Heart right ventricle (tissue), 16 donors: Measurements from ENCODE around the gene PLCB2. TPM values are rescaled to one million over a fixed set of nuclear protein-coding genes. Genes with fewer than 3 reads are reported as not detected.

Experiments used
- ATAC-seq, 8 donors: fragments of 200-7000 bp; cut with Tn5 transposase; one replicate each; pipeline ENCODE4 v1.9.1; 2020; ENCODE audit warnings: mild to moderate bottlenecking in 8 of 8, moderate library complexity in 8 of 8, moderate number of reproducible peaks in 1 of 8
- DNase-seq, 2 donors: peaks; one replicate each; pipeline ENCODE4 v3.0.0-alpha.2; 2020
- H3K27ac ChIP-seq, 10 donors: fragments of 200-600 bp; sonication (generic) in 2 of 10; one replicate each; pipeline versions ENCODE4 v1.5.0 to v1.8.0; 2020 to 2022; ENCODE audit warnings: mild to moderate bottlenecking in 3 of 10
- H3K27me3 ChIP-seq, 7 donors: fragments of 200-600 bp; one replicate each; pipeline ENCODE4 v1.8.0; 2021 to 2022; ENCODE audit warnings: mild to moderate bottlenecking in 2 of 7
- H3K36me3 ChIP-seq, 9 donors: fragments of 200-600 bp; sonication (generic) in 1 of 9; one replicate each; pipeline versions ENCODE4 v1.5.0 to v1.8.0; 2020 to 2022; ENCODE audit warnings: mild to moderate bottlenecking in 2 of 9
- H3K4me1 ChIP-seq, 9 donors: fragments of 200-600 bp; sonication (generic) in 1 of 9; one replicate each; pipeline versions ENCODE4 v1.5.0 to v1.8.0; 2020 to 2022; ENCODE audit warnings: mild to moderate bottlenecking in 4 of 9
- H3K4me3 ChIP-seq, 10 donors: fragments of 200-600 bp; sonication (generic) in 2 of 10; one replicate each; pipeline versions ENCODE4 v1.5.0 to v1.8.0; 2020 to 2022; ENCODE audit warnings: mild to moderate bottlenecking in 7 of 10, moderate library complexity in 2 of 10
- H3K9me3 ChIP-seq, 11 donors: fragments of 200-600 bp in 10 of 11; sonication (generic) in 2 of 11; one replicate each; pipeline versions ENCODE4 v1.5.0 to v1.8.0; 2013 to 2022; ENCODE audit warnings: mild to moderate bottlenecking in 2 of 11, control low read depth in 1 of 11, moderate library complexity in 1 of 11
- WGBS, 2 donors: extraction: QIAGEN DNeasy Blood & Tissue Kit; methylation state at CpG; one replicate each; pipeline ENCODE4 v1.1.7; 2013; ENCODE audit warnings: inconsistent platforms in 1 of 2; 5-methylcytosine and 5-hydroxymethylcytosine counted together
- intact Hi-C, 10 donors: fragments of 100-400 bp; cut with DNase I; formaldehyde crosslinking; loops; one replicate each; pipeline versions ENCODE4 v1.11.1 to v1.14.2; 2022
- polyA plus RNA-seq, 2 donors: library from polyadenylated mRNA; stranded (reverse); fragments of 200-250 nt; gene quantifications; one replicate each; pipeline ENCODE4 v1.2.3, GENCODE V29; 2013
- total RNA-seq, 10 donors: library from RNA; stranded (reverse); fragmentation: NEBNext Ultra II Directional in 3 of 10; extraction: Animal tissue kit (Norgen Biotek cat#: 25700) in 3 of 10; gene quantifications; one replicate each; pipeline versions ENCODE4 v1.2.1 to v1.2.4, GENCODE V29; 2021 to 2023
- TF ChIP-seq, protein P1 (sequence below), 9 donors: fragments of 200-600 bp; sonication (generic) in 2 of 9; IDR thresholded peaks; one replicate each; pipeline versions ENCODE4 v1.5.0 to v1.8.0; 2021 to 2022; ENCODE audit warnings: antibody characterized with exemption in 9 of 9, mild to moderate bottlenecking in 5 of 9, moderate library complexity in 1 of 9
- donor health status: Arrhythmogenic right ventricular cardiomyopathy.
- donor health status: ischemic (EF 13 %, LVEDD 7.1; RV severe dilation, severe dysfunction).
- donor health status: healthy with polysubstance abuse.
- donor health status: DM: no; HTN: yes; CAD: no.
- donor health status: DM: no; HTN: no; CAD: no.
- donor health status: ischemic (EF 25% LVEDD 6.9; RV normal size, moderate dysfunction).
- donor health status: ischemic (EF 25% LVEDD 5.7; RV mildly dilated, moderate dysfunction).
- donor health status: healthy.
- donor health status: DM: yes; HTN: yes; CAD: no.
- donor health status: Ischemic cardiomyopathy.
- donor health status: ischemic (EF 35%, LVEDD 5.7; RV mildly dilated, moderate dysfunction).
- donor health status: nonischemic (EF 11% LVEDD 7.7; RV severe dilation, severe dysfunction).
- donor health status: DM: yes; HTN: yes; CAD: no.
- donor health status: PGD.
- donor health status: ischemic (EF 29% LVEDD 5.4; RV normal size, mild dysfunction).
- donor health status: nonischemic (EF 23%, LVEDD 6.1; RV moderate dilation, normal function).

The PLCB2 gene
- total and polyA plus RNA-seq, 12 donors, result 1.2 to 24.4 (median 4.9) TPM

DNA sequence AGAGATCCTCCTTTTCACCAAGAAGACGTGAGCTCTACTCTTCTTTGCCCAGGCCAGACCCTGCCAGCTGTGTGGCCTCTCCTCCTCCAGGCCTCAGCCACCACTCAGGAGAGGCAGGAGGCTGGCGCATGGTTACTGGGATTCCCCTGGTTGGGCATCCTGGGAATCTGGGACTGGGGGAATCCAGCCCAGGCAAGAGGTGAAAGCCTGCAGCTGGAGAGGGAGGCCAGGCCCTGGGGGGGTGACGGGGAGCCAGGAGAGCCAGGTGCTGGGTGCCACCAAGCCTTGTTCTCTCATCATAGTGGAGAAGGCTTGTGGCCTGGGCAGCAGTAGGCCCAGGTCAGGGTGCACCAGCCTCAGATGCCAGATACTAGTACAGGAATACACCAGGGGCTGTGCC lies 26.8 kb upstream of the PLCB2 start:
- Histone ChIP-seq H3K36me3 (peaks cover 0 to 29% (median 0%) of the 10 kb centered on the region in 9 donors), H3K9me3 (no peaks in the 10 kb centered on the region), H3K4me3 (peak overlapping the region in 1 of 10 donors; percentile 5), H3K27ac (peak overlapping the region in 9 of 10 donors; percentile 79 to 99 (median 83)), H3K4me1 (peaks cover 41 to 100% (median 81%) of the 10 kb centered on the region in 9 donors), H3K27me3 (no peaks in the 10 kb centered on the region)
- DNase-seq, result no peak
- ATAC-seq, result no peak
- 62 to 77% methylated on average over 3 of the region's 3 CpGs for WGBS, 2 donors
- TF ChIP-seq, protein P1, sequence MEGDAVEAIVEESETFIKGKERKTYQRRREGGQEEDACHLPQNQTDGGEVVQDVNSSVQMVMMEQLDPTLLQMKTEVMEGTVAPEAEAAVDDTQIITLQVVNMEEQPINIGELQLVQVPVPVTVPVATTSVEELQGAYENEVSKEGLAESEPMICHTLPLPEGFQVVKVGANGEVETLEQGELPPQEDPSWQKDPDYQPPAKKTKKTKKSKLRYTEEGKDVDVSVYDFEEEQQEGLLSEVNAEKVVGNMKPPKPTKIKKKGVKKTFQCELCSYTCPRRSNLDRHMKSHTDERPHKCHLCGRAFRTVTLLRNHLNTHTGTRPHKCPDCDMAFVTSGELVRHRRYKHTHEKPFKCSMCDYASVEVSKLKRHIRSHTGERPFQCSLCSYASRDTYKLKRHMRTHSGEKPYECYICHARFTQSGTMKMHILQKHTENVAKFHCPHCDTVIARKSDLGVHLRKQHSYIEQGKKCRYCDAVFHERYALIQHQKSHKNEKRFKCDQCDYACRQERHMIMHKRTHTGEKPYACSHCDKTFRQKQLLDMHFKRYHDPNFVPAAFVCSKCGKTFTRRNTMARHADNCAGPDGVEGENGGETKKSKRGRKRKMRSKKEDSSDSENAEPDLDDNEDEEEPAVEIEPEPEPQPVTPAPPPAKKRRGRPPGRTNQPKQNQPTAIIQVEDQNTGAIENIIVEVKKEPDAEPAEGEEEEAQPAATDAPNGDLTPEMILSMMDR (IDR thresholded peaks at IDR 0.05), result no peak
- intact Hi-C loops, result no loop called here

DNA sequence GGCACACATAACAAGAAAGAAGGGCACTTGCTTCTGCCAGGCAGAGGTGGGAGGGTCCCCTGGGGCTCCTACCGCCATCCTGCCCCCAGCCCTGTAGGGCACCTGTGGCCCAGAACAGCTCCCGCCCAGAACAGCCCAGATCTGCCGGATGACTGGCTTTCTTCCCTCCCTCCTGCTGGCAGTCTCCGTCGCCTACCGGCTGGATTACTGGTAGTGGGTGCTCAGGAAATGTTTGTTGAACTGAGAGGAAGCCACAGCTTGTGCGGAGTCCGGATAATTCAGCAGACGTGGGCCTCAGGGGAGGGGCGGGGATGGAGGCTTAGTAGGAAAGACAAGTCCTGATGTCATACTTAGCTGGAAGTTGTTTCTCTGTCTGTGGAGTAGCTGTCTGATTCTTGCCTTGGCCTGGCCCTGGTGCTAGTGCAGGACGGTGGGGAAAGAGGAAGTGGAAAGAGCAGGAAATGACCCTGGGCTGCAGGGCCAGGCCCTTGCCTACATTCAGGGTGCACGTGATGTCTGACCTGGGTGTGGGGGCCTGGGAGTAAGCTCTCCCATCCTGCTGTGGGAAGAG lies 26.3 kb upstream of the PLCB2 start:
- peak; percentile 6 to 72 (median 42) for ATAC-seq

DNA sequence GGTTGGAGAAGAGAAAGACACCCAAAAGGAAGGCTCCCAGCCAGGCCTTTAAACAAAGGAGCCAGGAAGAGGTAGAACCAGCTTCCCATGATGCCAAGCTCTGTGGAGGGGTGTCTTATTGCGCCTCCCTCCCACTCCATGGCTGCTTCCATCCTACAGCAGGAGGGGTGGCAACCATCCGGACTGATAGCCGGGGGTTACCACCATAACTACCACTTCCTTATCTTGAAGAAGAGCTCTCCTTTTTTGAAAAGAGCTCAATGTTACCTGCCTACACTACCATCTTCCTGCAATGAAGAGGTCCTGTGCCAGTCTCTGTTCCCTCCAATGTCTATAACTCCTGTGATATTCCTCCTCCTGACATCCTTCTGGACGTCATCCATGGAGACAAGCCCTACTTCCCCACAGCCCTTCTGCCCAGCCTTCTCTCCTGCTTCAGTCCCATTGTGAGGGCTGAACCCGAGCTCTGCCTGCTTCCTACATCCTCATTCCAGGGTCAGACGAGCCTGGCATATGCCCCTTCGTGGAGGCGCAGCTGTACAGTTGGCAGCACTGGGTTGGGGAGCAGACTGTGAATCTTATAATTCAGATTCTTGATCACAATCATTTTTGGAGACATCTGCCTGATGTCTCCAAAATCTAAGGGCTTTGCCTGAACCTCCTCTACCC lies 24.5 kb upstream of the PLCB2 start:
- peak overlapping the region in 7 of 10 donors; percentile 18 to 99 (median 49) for H3K27ac ChIP-seq
- H3K4me1 ChIP-seq, result peaks cover 22 to 100% (median 81%) of the 10 kb centered on the region in 9 donors
- ATAC-seq, result no peak
- intact Hi-C loops, result no loop called here
- TF ChIP-seq, protein P1 (IDR thresholded peaks at IDR 0.05), result no peak
- no peaks in the 10 kb centered on the region for H3K9me3 ChIP-seq
- no peaks in the 10 kb centered on the region for H3K27me3 ChIP-seq
- WGBS, 2 donors, result 75 to 86% methylated on average over 8 of the region's 8 CpGs
- H3K36me3 ChIP-seq, result peaks cover 0 to 25% (median 0%) of the 10 kb centered on the region in 9 donors
- DNase-seq, result no peak
- no peak overlapping the region for H3K4me3 ChIP-seq

More for the DNA sequence above, 26.3 kb upstream of the PLCB2 start:
- Histone ChIP-seq H3K27me3 (no peaks in the 10 kb centered on the region), H3K27ac (peak overlapping the region; percentile 19 to 99 (median 83)), H3K4me3 (peak overlapping the region in 5 of 10 donors; percentile 5 to 32 (median 20)), H3K9me3 (no peaks in the 10 kb centered on the region), H3K36me3 (peaks cover 0 to 29% (median 0%) of the 10 kb centered on the region in 9 donors), H3K4me1 (peaks cover 36 to 100% (median 81%) of the 10 kb centered on the region in 9 donors)
- DNase-seq, result peak; percentile 65 to 85
- TF ChIP-seq, protein P1 (IDR thresholded peaks at IDR 0.05), result no peak
- intact Hi-C loops, result no loop called here
- WGBS, 2 donors, result 24 to 41% methylated on average over 10 to 12 of the region's 12 CpGs

DNA sequence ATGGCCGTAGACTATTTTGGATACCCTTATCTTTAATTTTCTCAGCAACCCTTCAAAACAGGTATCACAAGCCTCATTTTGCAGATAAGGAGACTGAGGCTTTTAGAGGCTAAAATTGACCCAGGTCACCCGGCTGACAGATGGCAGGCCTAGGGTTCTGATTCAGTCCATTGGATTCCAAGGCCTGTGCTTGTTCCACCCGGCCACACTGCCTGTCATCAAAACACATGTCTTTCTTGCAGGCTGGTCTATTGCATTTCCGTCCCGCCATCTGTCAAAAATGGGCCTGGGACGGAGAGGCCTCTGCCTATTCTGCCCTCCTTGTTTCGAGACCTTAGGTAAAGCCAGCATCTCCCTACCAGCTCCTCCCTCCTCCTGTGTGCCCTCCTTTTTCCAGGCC lies 23.9 kb upstream of the PLCB2 start:
- intact Hi-C loops, result no loop called here
- Histone ChIP-seq H3K36me3 (peaks cover 0 to 19% (median 0%) of the 10 kb centered on the region in 9 donors), H3K9me3 (no peaks in the 10 kb centered on the region), H3K27ac (peak overlapping the region in 7 of 10 donors; percentile 45 to 99 (median 68)), H3K4me1 (peaks cover 20 to 100% (median 82%) of the 10 kb centered on the region in 9 donors), H3K4me3 (no peak overlapping the region), H3K27me3 (no peaks in the 10 kb centered on the region)
- no peak for ATAC-seq
- 76 to 81% methylated on average over 7 of the region's 7 CpGs for WGBS, 2 donors
- TF ChIP-seq, protein P1 (IDR thresholded peaks at IDR 0.05), result no peak
- DNase-seq, result no peak
